Coronary artery (tissue), 2 donors: ENCODE measurements around the gene KAZALD1.

ENCODE experiments used
- DNase-seq: peaks from one replicate; pipeline ENCODE4 v3.0.0-alpha.2; 2017; ENCODE audit warnings: low spot score
- H3K27ac ChIP-seq, 2 donors: fragments of 200-600 bp; sonication (generic); one replicate each; pipeline ENCODE4 v1.5.1; 2016 to 2019
- H3K4me3 ChIP-seq: fragments of 200-600 bp; sonication (generic); 2 replicates; pipeline ENCODE4 v1.5.1; 2016; ENCODE audit warnings: mild to moderate bottlenecking, moderate library complexity
- CTCF ChIP-seq: fragments of 200-600 bp; sonication (generic); IDR thresholded peaks from one replicate; pipeline ENCODE4 v1.5.1; 2019; ENCODE audit warnings: antibody characterized with exemption

The KAZALD1 gene

GRCh38 chr10:101061624-101062231, at the start of gene KAZALD1:
Gene KAZALD1 (plus strand): TSS chr10:101061989. CDS start chr10:101062593, 604 bp downstream.
- DNase-seq, result peak; percentile 86
- no peak for TF ChIP-seq CTCF
- H3K27ac ChIP-seq, result peak within 1 kb of the TSS; percentile 97 to 99
- H3K4me3 ChIP-seq, result peak within 1 kb of the TSS; percentile 83

- DNase-seq, result peak; percentile 92
- peak overlapping the region; percentile 30 for H3K4me3 ChIP-seq
- peak overlapping the region; percentile 0 to 77 for H3K27ac ChIP-seq
- TF ChIP-seq CTCF, result peak; percentile 93
These were observed 49.0 kb upstream of the KAZALD1 start for GRCh38 chr10:101012525-101013364.

- DNase-seq, result no peak
- H3K4me3 ChIP-seq, result peak overlapping the region; percentile 30
- H3K27ac ChIP-seq, result peak overlapping the region; percentile 0 to 77
- TF ChIP-seq CTCF, result no peak
These were observed 48.4 kb upstream of the KAZALD1 start for GRCh38 chr10:101013365-101013825.

GRCh38 chr10:101014230-101014884, 47.4 kb upstream of the KAZALD1 start:
- Histone ChIP-seq H3K4me3 (no peak overlapping the region), H3K27ac (no peak overlapping the region)
- TF ChIP-seq CTCF, result peak; percentile 94
- no peak for DNase-seq

GRCh38 chr10:101014966-101015581, 46.7 kb upstream of the KAZALD1 start:
- Histone ChIP-seq H3K4me3 (no peak overlapping the region), H3K27ac (no peak overlapping the region)
- TF ChIP-seq CTCF, result no peak
- DNase-seq, result no peak

- DNase-seq, result no peak
- Histone ChIP-seq H3K27ac (no peak overlapping the region), H3K4me3 (no peak overlapping the region)
- no peak for TF ChIP-seq CTCF
These were observed 46.2 kb upstream of the KAZALD1 start for GRCh38 chr10:101015582-101015973.
